Kidney (tissue), 14 donors: Measurements from ENCODE around the gene GSG1L. TPM values are rescaled to one million over a fixed set of nuclear protein-coding genes. Genes with fewer than 3 reads are reported as not detected.

Experiments
- DNase-seq, 5 donors: peaks; one replicate each; pipeline ENCODE4 v3.0.0-alpha.2; 2013 to 2020
- FAIRE-seq: peaks from 2 replicates; lab custom pipeline; 2012; peaks lifted over from hg19 to GRCh38; lab: Jason Lieb, UNC
- H3K27ac ChIP-seq, 2 donors: one replicate each; pipeline ENCODE4 v1.7.0; 2013; ENCODE audit warnings: low read depth in 2 of 2, low read length in 2 of 2, inconsistent platforms in 1 of 2
- H3K27me3 ChIP-seq: one replicate; pipeline ENCODE4 v1.7.1; 2013; ENCODE audit warnings: low read length, inconsistent platforms; ENCODE audit not compliant: control insufficient read depth, insufficient read depth
- H3K36me3 ChIP-seq, 3 donors: one replicate each; pipeline versions ENCODE4 v1.7.0 to v1.7.1; 2013; ENCODE audit warnings: low read length in 3 of 3, control low read depth in 1 of 3, inconsistent platforms in 1 of 3; ENCODE audit not compliant: insufficient read depth in 3 of 3, control insufficient read depth in 2 of 3
- H3K4me1 ChIP-seq, 3 donors: one replicate each; pipeline versions ENCODE4 v1.7.0 to v1.7.1; 2013; ENCODE audit warnings: low read length in 3 of 3, inconsistent platforms in 1 of 3, low read depth in 1 of 3; ENCODE audit not compliant: control insufficient read depth in 2 of 3, insufficient read depth in 2 of 3
- H3K4me3 ChIP-seq, 3 donors: one replicate each; pipeline versions ENCODE4 v1.7.0 to v1.8.1; 2013; ENCODE audit warnings: low read length in 3 of 3, control low read depth in 1 of 3, inconsistent platforms in 1 of 3
- H3K9ac ChIP-seq, 3 donors: one replicate each; pipeline versions ENCODE4 v1.7.0 to v1.7.1; 2013; ENCODE audit warnings: low read length in 3 of 3, control low read depth in 1 of 3, inconsistent platforms in 1 of 3
- H3K9me3 ChIP-seq, 3 donors: one replicate each; pipeline versions ENCODE4 v1.7.0 to v1.7.1; 2013; ENCODE audit warnings: low read length in 3 of 3, control low read depth in 1 of 3, inconsistent platforms in 1 of 3; ENCODE audit not compliant: control insufficient read depth in 2 of 3, insufficient read depth in 1 of 3
- CTCF ChIP-seq: IDR thresholded peaks from 3 replicates; pipeline ENCODE4 v1.5.1; 2012; ENCODE audit warnings: mild to moderate bottlenecking, moderate library complexity, borderline replicate concordance; ENCODE audit not compliant: insufficient read depth; ENCODE audit errors: extremely low read depth
- intact Hi-C: fragments of 100-400 bp; cut with DNase I; formaldehyde crosslinking; loops from one replicate; pipeline ENCODE4 v1.11.1; 2022
- polyA plus RNA-seq: library from polyadenylated mRNA; stranded (reverse); fragments of 350-450 nt; fragmentation: Illumina TruSeq; extraction: RNeasy Lipid Tissue Mini Kit (QIAGEN cat#74804); gene quantifications from one replicate; pipeline ENCODE4 v1.2.3, GENCODE V29; 2014; ENCODE audit warnings: low read depth, low replicate concordance; ENCODE audit not compliant: insufficient read depth
- total RNA-seq: library from RNA; stranded (reverse); fragmentation: NEBNext Ultra II Directional; extraction: Animal tissue kit (Norgen Biotek cat#: 25700); gene quantifications from one replicate; pipeline ENCODE4 v1.2.1, GENCODE V29; 2021
- donor health status: control.
- donor health status: control.
- donor health status: control.
- donor health status: control.
- donor health status: control.
- donor health status: DM: yes; HTN: yes; CAD: no.
- donor health status: Normal renal cell carcinoma (clear cell type).

Gene GSG1L
- total and polyA plus RNA-seq, 2 donors from 2014 or later = not detected

GRCh38 chr16:27764427-27764826 is 299.1 kb downstream of the GSG1L start:
- no peak for TF ChIP-seq CTCF
- DNase-seq (no peak), FAIRE-seq (no peak)
- Histone ChIP-seq H3K9ac (no peak overlapping the region), H3K27ac (no peak overlapping the region), H3K36me3 (peaks cover 2 to 21% (median 12%) of the 10 kb centered on the region in 3 donors), H3K27me3 (no peaks in the 10 kb centered on the region), H3K9me3 (no peaks in the 10 kb centered on the region), H3K4me1 (no peaks in the 10 kb centered on the region), H3K4me3 (no peak overlapping the region)
- intact Hi-C loops = no loop called here

- TF ChIP-seq CTCF = no peak
- Histone ChIP-seq H3K9ac (no peak overlapping the region), H3K36me3 (peaks cover 0 to 13% (median 8%) of the 10 kb centered on the region in 3 donors), H3K27me3 (no peaks in the 10 kb centered on the region), H3K27ac (no peak overlapping the region), H3K4me3 (no peak overlapping the region), H3K4me1 (no peaks in the 10 kb centered on the region), H3K9me3 (no peaks in the 10 kb centered on the region)
- intact Hi-C loops = no loop called here
- DNase-seq (no peak), FAIRE-seq (no peak)
These were observed 301.1 kb downstream of the GSG1L start for GRCh38 chr16:27762441-27762840.

- H3K4me1 ChIP-seq = no peaks in the 10 kb centered on the region
- peaks cover 0 to 13% (median 10%) of the 10 kb centered on the region in 3 donors for H3K36me3 ChIP-seq
- no peaks in the 10 kb centered on the region for H3K27me3 ChIP-seq
- no peak overlapping the region for H3K9ac ChIP-seq
- FAIRE-seq = no peak
- DNase-seq = peak in 3 of 5 donors; percentile 42 to 53 (median 42)
- H3K4me3 ChIP-seq = no peak overlapping the region
- intact Hi-C loops = no loop called here
- H3K27ac ChIP-seq = no peak overlapping the region
- no peaks in the 10 kb centered on the region for H3K9me3 ChIP-seq
- TF ChIP-seq CTCF = no peak
These were observed 301.7 kb downstream of the GSG1L start for GRCh38 chr16:27761816-27762215.

GRCh38 chr16:27760789-27761176 is 302.7 kb downstream of the GSG1L start:
- intact Hi-C loops = no loop called here
- no peak for FAIRE-seq
- peaks cover 0 to 13% (median 10%) of the 10 kb centered on the region in 3 donors for H3K36me3 ChIP-seq

More at GRCh38 chr16:27760789-27761176, 302.7 kb downstream of the GSG1L start:
- Histone ChIP-seq H3K9ac (no peak overlapping the region), H3K4me3 (no peak overlapping the region), H3K4me1 (no peaks in the 10 kb centered on the region), H3K9me3 (no peaks in the 10 kb centered on the region), H3K27ac (no peak overlapping the region), H3K27me3 (no peaks in the 10 kb centered on the region)
- no peak for TF ChIP-seq CTCF
- no peak for DNase-seq
